ENCODE results near the gene OR2W3. TPM values are rescaled to one million over a fixed set of nuclear protein-coding genes. Genes with fewer than 3 reads are reported as not detected.

Gene OR2W3
- total RNA-seq, 4 donors from 2014 or later: 0.49 TPM; not detected in 3

GRCh38 chr1:247905181-247905580 lies 9.8 kb downstream of the OR2W3 start:
- no peak for DNase-seq
- TF ChIP-seq, protein P1, sequence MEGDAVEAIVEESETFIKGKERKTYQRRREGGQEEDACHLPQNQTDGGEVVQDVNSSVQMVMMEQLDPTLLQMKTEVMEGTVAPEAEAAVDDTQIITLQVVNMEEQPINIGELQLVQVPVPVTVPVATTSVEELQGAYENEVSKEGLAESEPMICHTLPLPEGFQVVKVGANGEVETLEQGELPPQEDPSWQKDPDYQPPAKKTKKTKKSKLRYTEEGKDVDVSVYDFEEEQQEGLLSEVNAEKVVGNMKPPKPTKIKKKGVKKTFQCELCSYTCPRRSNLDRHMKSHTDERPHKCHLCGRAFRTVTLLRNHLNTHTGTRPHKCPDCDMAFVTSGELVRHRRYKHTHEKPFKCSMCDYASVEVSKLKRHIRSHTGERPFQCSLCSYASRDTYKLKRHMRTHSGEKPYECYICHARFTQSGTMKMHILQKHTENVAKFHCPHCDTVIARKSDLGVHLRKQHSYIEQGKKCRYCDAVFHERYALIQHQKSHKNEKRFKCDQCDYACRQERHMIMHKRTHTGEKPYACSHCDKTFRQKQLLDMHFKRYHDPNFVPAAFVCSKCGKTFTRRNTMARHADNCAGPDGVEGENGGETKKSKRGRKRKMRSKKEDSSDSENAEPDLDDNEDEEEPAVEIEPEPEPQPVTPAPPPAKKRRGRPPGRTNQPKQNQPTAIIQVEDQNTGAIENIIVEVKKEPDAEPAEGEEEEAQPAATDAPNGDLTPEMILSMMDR (IDR thresholded peaks at IDR 0.05): no peak
- no peak for TF ChIP-seq POLR2A (IDR thresholded peaks at IDR 0.05)
- no peaks in the 10 kb centered on the region for H3K9me3 ChIP-seq
- H3K4me1 ChIP-seq: no peaks in the 10 kb centered on the region
- H3K27ac ChIP-seq: no peak overlapping the region
- intact Hi-C loops (cut with DNase I; ENCODE audit: low total_unique reads): no loop called here
- H3K27me3 ChIP-seq: no peaks in the 10 kb centered on the region
- H3K36me3 ChIP-seq: no peaks in the 10 kb centered on the region
- H3K4me3 ChIP-seq: no peak overlapping the region

DNA sequence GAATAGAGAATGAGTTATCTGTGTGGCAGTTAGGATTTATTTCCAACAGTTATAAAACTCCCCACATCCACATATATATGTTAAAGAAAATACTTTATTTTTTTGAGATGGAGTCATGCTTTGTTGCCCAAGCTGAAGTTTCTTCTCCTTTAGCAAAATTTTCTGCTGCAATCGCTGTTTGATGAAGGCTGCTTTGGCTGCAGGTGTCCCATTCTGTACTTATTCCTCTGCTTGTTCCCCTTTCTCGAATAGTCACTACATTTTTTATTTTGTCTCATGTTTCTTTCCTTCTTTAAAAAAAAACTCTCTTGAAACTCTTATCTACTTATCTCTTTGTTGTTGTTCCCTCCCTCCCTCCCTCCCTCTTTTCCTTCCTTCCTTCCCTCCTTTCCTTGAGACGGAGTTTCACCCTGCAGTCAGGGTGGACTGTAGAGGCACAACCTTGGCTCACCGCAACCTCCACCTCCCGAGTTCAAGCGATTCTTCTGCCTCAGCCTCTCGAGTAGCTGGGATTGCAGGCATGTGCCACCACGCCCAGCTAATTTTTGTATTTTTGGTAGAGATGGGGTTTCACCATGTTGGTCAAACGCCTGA lies 10.6 kb downstream of the OR2W3 start:
- Histone ChIP-seq H3K4me3 (no peak overlapping the region), H3K36me3 (no peaks in the 10 kb centered on the region), H3K4me1 (no peaks in the 10 kb centered on the region), H3K27me3 (no peaks in the 10 kb centered on the region), H3K9me3 (no peaks in the 10 kb centered on the region), H3K27ac (no peak overlapping the region)
- no peak for DNase-seq
- intact Hi-C loops (cut with DNase I; ENCODE audit: low total_unique reads): no loop called here
- no peak for TF ChIP-seq POLR2A (IDR thresholded peaks at IDR 0.05)
- TF ChIP-seq, protein P1 (IDR thresholded peaks at IDR 0.05): no peak

- Histone ChIP-seq H3K4me3 (no peak overlapping the region), H3K4me1 (no peaks in the 10 kb centered on the region), H3K27ac (no peak overlapping the region), H3K27me3 (no peaks in the 10 kb centered on the region), H3K9me3 (no peaks in the 10 kb centered on the region), H3K36me3 (no peaks in the 10 kb centered on the region)
- DNase-seq: no peak
- intact Hi-C loops (cut with DNase I; ENCODE audit: low total_unique reads): no loop called here
- TF ChIP-seq, protein P1 (IDR thresholded peaks at IDR 0.05): no peak
- no peak for TF ChIP-seq POLR2A (IDR thresholded peaks at IDR 0.05)
Measured at GRCh38 chr1:247906504-247907047, 11.2 kb downstream of the OR2W3 start.

DNA sequence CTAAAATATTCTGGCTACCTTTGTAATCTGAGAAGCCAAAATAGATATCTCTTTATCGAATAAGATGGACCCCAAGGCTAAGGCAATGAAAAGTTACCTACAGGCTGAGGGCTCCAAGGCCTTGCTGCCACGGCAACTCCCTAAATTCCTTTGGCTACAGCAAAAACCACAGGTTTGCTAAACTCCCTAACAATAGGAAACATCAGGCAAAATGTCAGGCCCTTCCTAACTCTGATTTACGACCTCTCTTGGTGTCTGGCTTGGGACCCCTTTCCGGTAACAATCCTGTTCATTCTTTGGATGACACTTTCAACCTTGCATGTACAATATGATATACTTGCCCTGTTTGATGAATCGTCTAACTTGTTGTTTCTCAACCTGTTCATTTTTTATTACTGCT lies 13.4 kb downstream of the OR2W3 start:
- Histone ChIP-seq H3K9me3 (no peaks in the 10 kb centered on the region), H3K4me1 (no peaks in the 10 kb centered on the region), H3K27ac (no peak overlapping the region), H3K36me3 (no peaks in the 10 kb centered on the region), H3K27me3 (no peaks in the 10 kb centered on the region), H3K4me3 (no peak overlapping the region)
- TF ChIP-seq POLR2A (IDR thresholded peaks at IDR 0.05): no peak
- TF ChIP-seq, protein P1 (IDR thresholded peaks at IDR 0.05): no peak
- intact Hi-C loops (cut with DNase I; ENCODE audit: low total_unique reads): no loop called here
- DNase-seq: no peak

- H3K36me3 ChIP-seq: no peaks in the 10 kb centered on the region
- TF ChIP-seq POLR2A (IDR thresholded peaks at IDR 0.05): no peak
- TF ChIP-seq, protein P1 (IDR thresholded peaks at IDR 0.05): no peak
- DNase-seq: no peak
- no peaks in the 10 kb centered on the region for H3K4me1 ChIP-seq
- intact Hi-C loops (cut with DNase I; ENCODE audit: low total_unique reads): no loop called here
- H3K9me3 ChIP-seq: no peaks in the 10 kb centered on the region
- H3K27ac ChIP-seq: no peak overlapping the region
- H3K27me3 ChIP-seq: no peaks in the 10 kb centered on the region
- H3K4me3 ChIP-seq: no peak overlapping the region
Measured at GRCh38 chr1:247913786-247914185, 18.4 kb downstream of the OR2W3 start.
